CD4-positive, CD25-positive, alpha-beta regulatory T cell (primary cell): ENCODE results near the gene MINDY3. TPM values are rescaled to one million over a fixed set of nuclear protein-coding genes. Genes with fewer than 3 reads are reported as not detected.
"Not testable (repeated sequence)": the region's sequence is repeated elsewhere in the genome, so short reads cannot be mapped to it uniquely, and the experiment has no call there.

Experiments
- ATAC-seq, 2 donors: fragments of 150-1000 bp; cut with Tn5 transposase; one replicate each; pipeline ENCODE4 v1.10.0; 2021; ENCODE audit warnings: low read depth in 2 of 2, moderate number of reproducible peaks in 2 of 2, moderate library complexity in 1 of 2
- DNase-seq, 3 donors: peaks; one replicate each; pipeline versions ENCODE4 v3.0.0 to v3.0.0-alpha.2; 2012 to 2022; ENCODE audit warnings: mixed read lengths in 1 of 3
- H3K27ac ChIP-seq: one replicate; pipeline ENCODE4 v1.7.0; 2013; ENCODE audit warnings: mild to moderate bottlenecking, low read length; ENCODE audit not compliant: insufficient read depth, poor library complexity, severe bottlenecking
- H3K27me3 ChIP-seq: one replicate; pipeline ENCODE4 v1.7.0; 2013; ENCODE audit warnings: low read length; ENCODE audit not compliant: control insufficient read depth, insufficient read depth
- H3K36me3 ChIP-seq: one replicate; pipeline ENCODE4 v1.7.0; 2013; ENCODE audit warnings: mild to moderate bottlenecking, low read length, moderate library complexity; ENCODE audit not compliant: control insufficient read depth, insufficient read depth
- H3K4me1 ChIP-seq: 2 replicates; pipeline ENCODE4 v1.7.0; 2013; ENCODE audit warnings: mild to moderate bottlenecking, low read length; ENCODE audit not compliant: insufficient read depth, control insufficient read depth, poor library complexity, severe bottlenecking
- H3K4me3 ChIP-seq: one replicate; pipeline ENCODE4 v1.7.0; 2013; ENCODE audit warnings: low read depth, mild to moderate bottlenecking, low read length, moderate library complexity
- H3K9me3 ChIP-seq, 2 experiments: 1 replicate in 1 of 2; 2 replicates in 1 of 2; pipeline ENCODE4 v1.7.0; 2013; ENCODE audit warnings: low read length in 2 of 2, mild to moderate bottlenecking in 1 of 2, moderate library complexity in 1 of 2; ENCODE audit not compliant: control insufficient read depth in 2 of 2
- H3K27ac Mint-ChIP-seq, 3 donors: one replicate each; pipeline ENCODE4 v1.8.0; 2020 to 2022; ENCODE audit warnings: mild to moderate bottlenecking in 3 of 3, mixed read lengths in 3 of 3, moderate library complexity in 2 of 3
- H3K27me3 Mint-ChIP-seq: one replicate; pipeline ENCODE4 v1.8.0; 2022; ENCODE audit warnings: mild to moderate bottlenecking, mixed read lengths
- H3K36me3 Mint-ChIP-seq: one replicate; pipeline ENCODE4 v1.8.0; 2020; ENCODE audit warnings: mixed read lengths
- H3K4me1 Mint-ChIP-seq, 4 donors: one replicate each; pipeline ENCODE4 v1.8.0; 2020 to 2022; ENCODE audit warnings: mixed read lengths in 4 of 4, mild to moderate bottlenecking in 1 of 4
- H3K4me3 Mint-ChIP-seq, 4 donors: one replicate each; pipeline ENCODE4 v1.8.0; 2020 to 2022; ENCODE audit warnings: mild to moderate bottlenecking in 4 of 4, mixed read lengths in 4 of 4, moderate library complexity in 3 of 4
- H3K9me3 Mint-ChIP-seq, 7 donors: one replicate each; pipeline ENCODE4 v1.8.0; 2020 to 2022; ENCODE audit warnings: mixed read lengths in 7 of 7, mild to moderate bottlenecking in 3 of 7, moderate library complexity in 2 of 7
- polyA plus RNA-seq, 4 donors: library from polyadenylated mRNA; unstranded; fragments of 300-500 nt; fragmentation: Illumina TruSeq; gene quantifications; one replicate each; pipeline ENCODE4 v1.2.3, GENCODE V29; 2021
- total RNA-seq: library from RNA; stranded (reverse); gene quantifications from one replicate; pipeline ENCODE4 v1.2.3, GENCODE V29; 2022

MINDY3 gene
- total and polyA plus RNA-seq, 5 donors from 2014 or later, result 5.5 to 37.1 (median 7.1) TPM

GRCh38 chr10:15856328-15857015 is 3.8 kb downstream of the MINDY3 start:
- H3K36me3 Mint-ChIP-seq, result peaks cover 28% of the 10 kb centered on the region

GRCh38 chr10:15853800-15854199 is 6.5 kb downstream of the MINDY3 start:
- peaks cover 55 to 79% (median 66%) of the 10 kb centered on the region in 4 donors for H3K4me1 Mint-ChIP-seq
- no peak overlapping the region for H3K4me3 Mint-ChIP-seq
- H3K27me3 Mint-ChIP-seq, result no peaks in the 10 kb centered on the region
- ATAC-seq, result no peak
- H3K27ac ChIP-seq, result no peak overlapping the region
- H3K27ac Mint-ChIP-seq, result no peak overlapping the region
- H3K36me3 ChIP-seq, result peaks cover 12% of the 10 kb centered on the region
- no peak overlapping the region for H3K4me3 ChIP-seq
- H3K9me3 ChIP-seq, result peaks cover 9 to 10% of the 10 kb centered on the region in 2 experiments
- peaks cover 5 to 23% (median 16%) of the 10 kb centered on the region in 7 donors for H3K9me3 Mint-ChIP-seq
- DNase-seq, result no peak
- peaks cover 48% of the 10 kb centered on the region for H3K36me3 Mint-ChIP-seq
- no peaks in the 10 kb centered on the region for H3K27me3 ChIP-seq
- H3K4me1 ChIP-seq, result peaks cover 11% of the 10 kb centered on the region

More at GRCh38 chr10:15856328-15857015, 3.8 kb downstream of the MINDY3 start:
- H3K9me3 Mint-ChIP-seq, result peaks cover 3 to 18% (median 7%) of the 10 kb centered on the region in 7 donors
- H3K9me3 ChIP-seq, result peaks cover 2 to 3% of the 10 kb centered on the region in 2 experiments
- no peaks in the 10 kb centered on the region for H3K27me3 Mint-ChIP-seq
- no peaks in the 10 kb centered on the region for H3K27me3 ChIP-seq
- H3K4me3 Mint-ChIP-seq, result peak overlapping the region in 2 of 4 donors; percentile 36 to 65
- ATAC-seq (no peak), DNase-seq (peak in 1 of 3 donors; percentile 35)
- H3K4me1 ChIP-seq, result peaks cover 25% of the 10 kb centered on the region
- peaks cover 49 to 73% (median 62%) of the 10 kb centered on the region in 4 donors for H3K4me1 Mint-ChIP-seq
- peaks cover 10% of the 10 kb centered on the region for H3K36me3 ChIP-seq
- H3K27ac ChIP-seq, result no peak overlapping the region
- H3K4me3 ChIP-seq, result peak overlapping the region; percentile 16
- peak overlapping the region in 1 of 3 donors; percentile 28 for H3K27ac Mint-ChIP-seq

- Mint-ChIP-seq H3K27me3 (no peaks in the 10 kb centered on the region), H3K36me3 (peaks cover 52% of the 10 kb centered on the region), H3K27ac (peak overlapping the region in 1 of 3 donors; percentile 22), H3K9me3 (peaks cover 5 to 23% (median 16%) of the 10 kb centered on the region in 7 donors), H3K4me3 (no peak overlapping the region), H3K4me1 (peaks cover 43 to 74% (median 57%) of the 10 kb centered on the region in 4 donors)
- Histone ChIP-seq H3K27me3 (no peaks in the 10 kb centered on the region), H3K9me3 (peaks cover 9 to 10% of the 10 kb centered on the region in 2 experiments), H3K4me1 (no peaks in the 10 kb centered on the region), H3K4me3 (no peak overlapping the region), H3K36me3 (peaks cover 20% of the 10 kb centered on the region), H3K27ac (no peak overlapping the region)
- DNase-seq (no peak), ATAC-seq (no peak)
These were observed 8.2 kb downstream of the MINDY3 start for GRCh38 chr10:15852111-15852557.

GRCh38 chr10:15850337-15850978 is 9.8 kb downstream of the MINDY3 start:
- H3K4me1 ChIP-seq, H3K4me3 ChIP-seq, H3K27me3 Mint-ChIP-seq, ATAC-seq, H3K27ac ChIP-seq, DNase-seq, H3K27ac Mint-ChIP-seq, H3K27me3 ChIP-seq: not testable (repeated sequence)
- H3K4me1 Mint-ChIP-seq, result peaks cover 31 to 62% (median 48%) of the 10 kb centered on the region in 4 donors
- peaks cover 46% of the 10 kb centered on the region for H3K36me3 Mint-ChIP-seq
- H3K9me3 Mint-ChIP-seq, result peaks cover 5 to 23% (median 16%) of the 10 kb centered on the region in 7 donors
- H3K9me3 ChIP-seq, result peaks cover 9 to 10% of the 10 kb centered on the region in 2 experiments
- H3K4me3 Mint-ChIP-seq, result peak overlapping the region in 1 of 4 donors; percentile 79
- H3K36me3 ChIP-seq, result peaks cover 22% of the 10 kb centered on the region

- H3K27me3 Mint-ChIP-seq, result no peaks in the 10 kb centered on the region
- no peak overlapping the region for H3K27ac Mint-ChIP-seq
- H3K4me3 Mint-ChIP-seq, result peak overlapping the region in 2 of 4 donors; percentile 2 to 15
- no peaks in the 10 kb centered on the region for H3K27me3 ChIP-seq
- no peak overlapping the region for H3K27ac ChIP-seq
- H3K4me1 ChIP-seq, result no peaks in the 10 kb centered on the region
- peaks cover 16% of the 10 kb centered on the region for H3K36me3 ChIP-seq
- H3K4me3 ChIP-seq, result no peak overlapping the region
- peaks cover 9 to 10% of the 10 kb centered on the region in 2 experiments for H3K9me3 ChIP-seq
- H3K36me3 Mint-ChIP-seq, result peaks cover 41% of the 10 kb centered on the region
- H3K4me1 Mint-ChIP-seq, result peaks cover 33 to 50% (median 41%) of the 10 kb centered on the region in 4 donors
- DNase-seq, result no peak
- peaks cover 5 to 23% (median 16%) of the 10 kb centered on the region in 7 donors for H3K9me3 Mint-ChIP-seq
- ATAC-seq, result no peak
These were observed 11.0 kb downstream of the MINDY3 start for GRCh38 chr10:15849316-15849715.

- no peak overlapping the region for H3K4me3 ChIP-seq
- Mint-ChIP-seq H3K27ac (no peak overlapping the region), H3K4me1 (peaks cover 44 to 53% (median 48%) of the 10 kb centered on the region in 4 donors), H3K27me3 (no peaks in the 10 kb centered on the region), H3K9me3 (peaks cover 5 to 23% (median 13%) of the 10 kb centered on the region in 7 donors), H3K4me3 (no peak overlapping the region), H3K36me3 (peaks cover 42% of the 10 kb centered on the region)
- no peak for DNase-seq
- ATAC-seq, result no peak
- H3K36me3 ChIP-seq, result peaks cover 19% of the 10 kb centered on the region
- H3K27ac ChIP-seq, result no peak overlapping the region
- peaks cover 9 to 10% of the 10 kb centered on the region in 2 experiments for H3K9me3 ChIP-seq
- no peaks in the 10 kb centered on the region for H3K27me3 ChIP-seq
- no peaks in the 10 kb centered on the region for H3K4me1 ChIP-seq
These were observed 12.8 kb downstream of the MINDY3 start for GRCh38 chr10:15847481-15847880.

- DNase-seq, result no peak
- Mint-ChIP-seq H3K36me3 (peaks cover 26% of the 10 kb centered on the region), H3K27ac (no peak overlapping the region), H3K4me3 (no peak overlapping the region), H3K4me1 (peaks cover 28 to 42% (median 36%) of the 10 kb centered on the region in 4 donors), H3K9me3 (peaks cover 0 to 4% (median 0%) of the 10 kb centered on the region in 7 donors), H3K27me3 (no peaks in the 10 kb centered on the region)
- H3K27ac ChIP-seq, result no peak overlapping the region
- peaks cover 19% of the 10 kb centered on the region for H3K36me3 ChIP-seq
- ATAC-seq, result no peak
- H3K4me3 ChIP-seq, result no peak overlapping the region
- no peaks in the 10 kb centered on the region for H3K4me1 ChIP-seq
- no peaks in the 10 kb centered on the region for H3K27me3 ChIP-seq
- H3K9me3 ChIP-seq, result no peaks in the 10 kb centered on the region
These were observed 15.8 kb downstream of the MINDY3 start for GRCh38 chr10:15844517-15844916.
